ENCODE measurements around the gene JPT1. TPM values are rescaled to one million over a fixed set of nuclear protein-coding genes. Genes with fewer than 3 reads are reported as not detected.
A peak's percentile ranks its signal among the peaks of the same experiment; 100 is the strongest.
"Not testable (repeated sequence)": the region's sequence is repeated elsewhere in the genome, so short reads cannot be mapped to it uniquely, and the experiment has no call there.

Gene JPT1
- total and polyA plus RNA-seq, 7 donors, result 50.1 to 232 (median 92.6) TPM

DNA sequence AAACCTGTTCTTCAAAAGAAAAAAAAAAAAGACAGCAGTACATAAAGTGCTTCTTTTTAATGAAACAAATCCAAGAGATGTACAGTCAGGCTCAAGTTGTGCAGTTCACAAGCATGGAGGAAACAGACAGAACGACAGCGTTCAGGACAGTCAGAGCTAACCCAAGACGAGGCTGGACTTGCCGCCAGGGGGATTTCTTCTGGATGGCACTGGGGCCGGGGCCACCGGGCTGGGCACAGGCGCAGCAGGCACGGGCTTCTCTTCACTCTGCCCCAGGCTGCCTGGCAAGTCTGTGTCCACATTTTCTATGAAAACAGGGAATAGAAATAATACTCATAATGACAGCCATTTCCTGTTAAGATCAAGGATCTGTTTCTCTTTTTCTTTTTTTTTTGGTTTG, 18.4 kb downstream of the JPT1 start:
- Histone ChIP-seq H3K27me3 (ENCODE audit: insufficient read depth in 3 of 3, low read length in 2 of 3) (no peaks in the 10 kb centered on the region), H3K27ac (no peak overlapping the region), H3K4me1 (peaks cover 4% of the 10 kb centered on the region), H3K9me3 (no peaks in the 10 kb centered on the region), H3K4me3 (no peak overlapping the region), H3K36me3 (ENCODE audit: insufficient read depth in 1 of 2, low read depth in 1 of 2) (peaks cover 0 to 14% of the 10 kb centered on the region in 2 donors)
- DNase-seq (no peak), ATAC-seq (no peak)
- intact Hi-C loops (cut with DNase I), result no loop called here
- TF ChIP-seq, protein P1, sequence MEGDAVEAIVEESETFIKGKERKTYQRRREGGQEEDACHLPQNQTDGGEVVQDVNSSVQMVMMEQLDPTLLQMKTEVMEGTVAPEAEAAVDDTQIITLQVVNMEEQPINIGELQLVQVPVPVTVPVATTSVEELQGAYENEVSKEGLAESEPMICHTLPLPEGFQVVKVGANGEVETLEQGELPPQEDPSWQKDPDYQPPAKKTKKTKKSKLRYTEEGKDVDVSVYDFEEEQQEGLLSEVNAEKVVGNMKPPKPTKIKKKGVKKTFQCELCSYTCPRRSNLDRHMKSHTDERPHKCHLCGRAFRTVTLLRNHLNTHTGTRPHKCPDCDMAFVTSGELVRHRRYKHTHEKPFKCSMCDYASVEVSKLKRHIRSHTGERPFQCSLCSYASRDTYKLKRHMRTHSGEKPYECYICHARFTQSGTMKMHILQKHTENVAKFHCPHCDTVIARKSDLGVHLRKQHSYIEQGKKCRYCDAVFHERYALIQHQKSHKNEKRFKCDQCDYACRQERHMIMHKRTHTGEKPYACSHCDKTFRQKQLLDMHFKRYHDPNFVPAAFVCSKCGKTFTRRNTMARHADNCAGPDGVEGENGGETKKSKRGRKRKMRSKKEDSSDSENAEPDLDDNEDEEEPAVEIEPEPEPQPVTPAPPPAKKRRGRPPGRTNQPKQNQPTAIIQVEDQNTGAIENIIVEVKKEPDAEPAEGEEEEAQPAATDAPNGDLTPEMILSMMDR (IDR thresholded peaks at IDR 0.05), result no peak
- 84 to 92% (median 89%) methylated on average over 8 of the region's 8 CpGs for WGBS, 3 donors

DNA sequence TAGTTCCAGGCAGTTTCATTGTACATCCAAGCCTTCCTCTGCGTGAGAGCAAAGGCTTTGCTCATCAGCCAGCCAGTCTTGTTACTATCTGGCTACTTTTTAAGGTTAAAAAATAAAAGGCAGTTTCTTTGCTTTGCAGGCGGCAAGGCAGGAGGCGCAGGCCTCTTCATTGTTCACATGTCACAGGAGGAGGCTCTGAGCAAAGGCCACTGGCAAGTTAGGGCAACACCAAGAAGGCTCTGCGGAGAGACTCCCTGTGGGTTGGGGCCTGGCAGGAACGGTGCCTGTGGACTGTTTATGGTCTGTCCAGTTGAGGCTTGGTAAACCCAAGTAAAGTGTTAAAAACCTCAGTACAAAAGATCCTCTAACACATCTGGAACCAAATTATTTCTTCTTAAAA, 18.9 kb downstream of the JPT1 start:
- TF ChIP-seq, protein P1 (IDR thresholded peaks at IDR 0.05), result no peak
- Histone ChIP-seq H3K9me3 (no peaks in the 10 kb centered on the region), H3K27me3 (ENCODE audit: insufficient read depth in 3 of 3, low read length in 2 of 3) (no peaks in the 10 kb centered on the region), H3K4me3 (no peak overlapping the region), H3K36me3 (ENCODE audit: insufficient read depth in 1 of 2, low read depth in 1 of 2) (peaks cover 0 to 9% of the 10 kb centered on the region in 2 donors), H3K27ac (no peak overlapping the region), H3K4me1 (peaks cover 5% of the 10 kb centered on the region)
- intact Hi-C loops (cut with DNase I), result no loop called here
- WGBS, 3 donors, result 86 to 90% (median 89%) methylated on average over 5 of the region's 5 CpGs
- DNase-seq (no peak), ATAC-seq (no peak)

DNA sequence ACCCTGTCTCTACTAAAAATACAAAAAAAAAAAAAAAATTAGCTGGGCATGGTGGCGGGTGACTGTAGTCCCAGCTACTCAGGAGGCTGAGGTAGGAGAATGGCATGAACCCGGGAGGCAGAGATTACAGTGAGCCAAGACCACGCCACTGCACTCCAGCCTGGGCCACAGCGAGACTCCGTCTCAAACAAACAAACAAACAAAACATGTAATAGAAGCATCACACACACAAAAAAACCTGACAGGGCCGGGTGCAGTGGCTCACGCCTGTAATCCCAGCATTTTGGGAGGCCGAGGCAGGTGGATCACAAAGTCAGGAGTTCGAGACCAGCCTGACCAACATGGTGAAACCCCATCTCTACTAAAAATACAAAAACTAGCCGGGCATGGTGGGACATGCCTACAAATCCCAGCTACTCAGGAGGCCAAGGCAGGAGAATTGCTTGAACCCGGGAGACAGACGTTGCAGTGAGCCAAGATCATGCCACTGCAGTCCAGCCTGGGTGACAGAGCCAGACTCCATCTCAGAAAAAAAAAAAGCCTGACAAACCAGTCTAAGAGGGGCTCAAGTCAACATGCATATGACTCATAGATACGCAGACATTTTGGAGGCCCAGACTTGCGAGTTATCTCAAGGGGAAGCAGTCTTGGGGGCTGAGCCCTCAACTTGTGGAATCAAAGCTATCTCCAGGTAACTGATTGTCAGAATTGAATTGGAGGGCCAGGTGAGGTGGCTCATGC, 20.5 kb downstream of the JPT1 start:
- H3K36me3 ChIP-seq (ENCODE audit: insufficient read depth in 1 of 2, low read depth in 1 of 2), result peaks cover 0 to 22% of the 10 kb centered on the region in 2 donors
- not testable (repeated sequence) for H3K9me3 ChIP-seq; H3K4me3 ChIP-seq; H3K4me1 ChIP-seq; DNase-seq; ATAC-seq; H3K27me3 ChIP-seq (ENCODE audit: insufficient read depth in 3 of 3, low read length in 2 of 3); H3K27ac ChIP-seq
- intact Hi-C loops (cut with DNase I), result loop anchor here in 1 of 2 donors (5.0 kb wide), 1 partner anchor 49 kb away; the partner anchor contains the start of gene SUMO2
- 87 to 90% (median 89%) methylated on average over 14 of the region's 14 CpGs for WGBS, 3 donors

DNA sequence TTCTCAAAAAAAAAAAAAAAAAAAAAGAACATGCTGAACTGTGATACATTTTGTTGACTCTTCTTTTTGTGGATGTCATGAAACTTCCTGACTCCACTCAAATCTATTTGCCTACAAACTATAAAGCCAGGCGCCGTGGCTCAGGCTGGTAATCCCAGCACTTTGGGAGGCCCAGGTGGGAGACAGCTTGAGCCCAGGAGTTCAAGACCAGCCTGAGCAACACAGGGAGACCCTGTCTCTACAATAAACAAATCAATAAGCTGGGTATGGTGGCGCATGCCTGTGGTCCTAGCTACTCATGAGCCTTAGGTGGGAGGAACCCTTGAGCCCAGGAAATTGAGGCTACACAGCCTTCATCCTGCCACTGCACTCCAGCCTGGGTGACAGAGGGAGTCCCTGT, 21.3 kb downstream of the JPT1 start:
- ATAC-seq, result no peak
- no peaks in the 10 kb centered on the region for H3K27me3 ChIP-seq (ENCODE audit: insufficient read depth in 3 of 3, low read length in 2 of 3)
- WGBS, 3 donors, result 94 to 100% (median 95%) methylated on average over 3 of the region's 3 CpGs
- H3K27ac ChIP-seq, result no peak overlapping the region
- no peak overlapping the region for H3K4me3 ChIP-seq
- H3K36me3 ChIP-seq (ENCODE audit: insufficient read depth in 1 of 2, low read depth in 1 of 2), result peaks cover 0 to 24% of the 10 kb centered on the region in 2 donors
- intact Hi-C loops (cut with DNase I), result loop anchor here in 1 of 2 donors (5.0 kb wide), 1 partner anchor 49 kb away; the partner anchor contains the start of gene SUMO2
- no peak for DNase-seq
- TF ChIP-seq, protein P1 (IDR thresholded peaks at IDR 0.05), result no peak
- no peaks in the 10 kb centered on the region for H3K9me3 ChIP-seq
- peaks cover 5% of the 10 kb centered on the region for H3K4me1 ChIP-seq

DNA sequence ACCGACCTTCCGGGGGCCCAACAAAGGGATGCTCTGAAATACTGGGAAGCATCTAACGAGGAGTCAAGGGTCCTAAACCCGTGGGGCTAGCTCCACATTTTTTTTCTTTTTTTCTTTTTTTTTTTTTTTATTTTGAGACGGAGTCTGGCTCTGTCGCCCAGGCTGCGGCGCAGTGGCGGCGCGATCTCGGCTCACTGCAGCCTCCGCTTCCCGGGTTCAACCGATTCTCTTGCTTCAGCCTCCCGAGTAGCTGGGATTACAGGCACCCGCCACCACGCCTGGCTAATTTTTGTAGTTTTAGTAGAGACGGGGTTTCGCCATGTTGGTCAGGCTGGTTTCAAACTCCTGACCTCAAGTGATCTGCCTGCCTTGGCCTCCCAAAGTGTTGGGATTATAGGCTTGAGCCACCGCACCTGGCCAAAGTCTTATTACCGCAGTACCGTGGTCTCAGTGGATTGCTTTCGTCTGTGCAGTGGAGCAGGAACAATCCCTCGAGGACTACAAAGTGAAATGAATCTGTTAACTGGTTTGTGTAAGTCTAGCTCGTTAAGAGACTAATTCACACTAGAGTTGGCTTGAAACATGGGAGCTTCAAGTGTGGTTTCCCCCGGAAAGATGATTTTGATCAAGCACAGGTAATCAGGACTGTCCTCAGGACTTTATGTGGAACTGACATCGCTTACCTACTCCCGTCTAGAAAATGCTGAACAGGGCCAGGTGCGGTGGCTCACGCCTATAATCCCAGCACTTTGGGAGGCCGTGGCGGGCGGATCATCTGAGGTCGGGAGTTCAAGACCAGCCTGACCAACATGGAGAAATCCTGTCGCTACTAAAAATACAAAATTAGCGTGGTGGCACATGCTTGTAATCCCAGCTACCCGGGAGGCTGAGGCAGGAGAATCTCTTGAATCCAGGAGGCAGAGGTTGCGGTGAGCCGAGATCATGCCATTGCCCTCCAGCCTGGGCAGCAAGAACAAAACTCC, 22.0 kb downstream of the JPT1 start:
- Histone ChIP-seq H3K27ac (peak overlapping the region; percentile 93), H3K36me3 (ENCODE audit: insufficient read depth in 1 of 2, low read depth in 1 of 2) (peaks cover 0 to 24% of the 10 kb centered on the region in 2 donors), H3K4me3 (peak overlapping the region; percentile 94)
- ATAC-seq, result peak in 1 of 4 donors; percentile 7
- H3K27me3 ChIP-seq (ENCODE audit: insufficient read depth in 3 of 3, low read length in 2 of 3); H3K4me1 ChIP-seq; DNase-seq; H3K9me3 ChIP-seq: not testable (repeated sequence)
- 71 to 77% (median 75%) methylated on average over 40 of the region's 40 CpGs for WGBS, 3 donors
- intact Hi-C loops (cut with DNase I), result loop anchor here in 1 of 2 donors (5.0 kb wide), 1 partner anchor 50 kb away; the partner anchor contains the start of gene SUMO2

All from psoas muscle (tissue), 8 donors.